K562 (cell line): ENCODE data around the gene ATCAY. TPM values are rescaled to one million over a fixed set of nuclear protein-coding genes. Genes with fewer than 3 reads are reported as not detected.

Experiments used
- ATAC-seq: fragments of 200-7000 bp; cut with Tn5 transposase; 3 replicates; pipeline ENCODE4 v1.9.1; 2020; ENCODE audit warnings: moderate library complexity
- BruUV-seq: library from RNA; stranded (reverse); fragments of 400-500 nt; replicated peaks from 2 replicates; lab custom pipeline; 2021; lab: Mats Ljungman, UMichigan
- CTCF ChIA-PET: fragments of 300-600 bp; formaldehyde crosslinking; extraction: SDS; loops from one replicate; lab custom pipeline; 2021; ENCODE audit warnings: low intra/inter-chr PET ratio; lab: Yijun Ruan, JAX
- POLR2A ChIA-PET: fragments of 300-600, 350-650 bp; sonication (Branson Sonifier 250); formaldehyde crosslinking; extraction: SDS; loops from one replicate; lab custom pipeline; 2021; ENCODE audit warnings: antibody characterized with exemption, inconsistent platforms; lab: Yijun Ruan, JAX
- DNase-seq, 4 experiments: peaks; one replicate each; pipeline versions ENCODE4 v3.0.0 to v3.0.0-alpha.2; 2011 to 2018; ENCODE audit warnings: low spot score in 3 of 4, mixed read lengths in 3 of 4; ENCODE audit errors: extremely low read depth in 1 of 4
- FAIRE-seq: peaks from 2 replicates; lab custom pipeline; 2011; peaks lifted over from hg19 to GRCh38; lab: Jason Lieb, UNC
- H2AFZ ChIP-seq: 2 replicates; pipeline ENCODE4 v1.6.0; 2011; ENCODE audit warnings: low read depth, low read length, control low read depth, inconsistent platforms
- H3K27ac ChIP-seq: fragments of 200-600 bp; 3 replicates; pipeline ENCODE4 v1.8.0; 2011; ENCODE audit warnings: low read depth, mild to moderate bottlenecking, control low read depth, inconsistent platforms, low read length, moderate library complexity, mixed read lengths; ENCODE audit errors: extremely low read depth
- H3K27me3 ChIP-seq, 2 experiments: fragments of 300-600 bp in 1 of 2; 2 replicates in 1 of 2; 3 replicates in 1 of 2; pipeline versions ENCODE4 v1.6.0 to v1.8.0; 2011; ENCODE audit warnings: inconsistent platforms in 2 of 2, low read length in 2 of 2, mild to moderate bottlenecking in 1 of 2, mixed read lengths in 1 of 2, moderate library complexity in 1 of 2; ENCODE audit not compliant: control insufficient read depth in 2 of 2, insufficient read depth in 2 of 2
- H3K36me3 ChIP-seq: fragments of 300-600 bp; 3 replicates; pipeline ENCODE4 v1.8.0; 2011; ENCODE audit warnings: mild to moderate bottlenecking, low read length, inconsistent platforms; ENCODE audit not compliant: control insufficient read depth, insufficient read depth
- H3K4me1 ChIP-seq, 2 experiments: fragments of 200-600 bp in 1 of 2; replicated peaks in 1 of 2; 2 replicates in 1 of 2; 3 replicates in 1 of 2; pipeline versions ENCODE4 v1.5.1 to v1.8.0; 2011; ENCODE audit warnings: inconsistent platforms in 2 of 2, low read length in 2 of 2, mild to moderate bottlenecking in 1 of 2, mixed read lengths in 1 of 2, moderate library complexity in 1 of 2; ENCODE audit not compliant: control insufficient read depth in 2 of 2, insufficient read depth in 2 of 2
- H3K4me2 ChIP-seq: 2 replicates; pipeline ENCODE4 v1.6.1; 2011; ENCODE audit warnings: low read length, control low read depth, inconsistent platforms, mixed read lengths; ENCODE audit not compliant: insufficient read depth
- H3K4me3 ChIP-seq: fragments of 200-600 bp; sonication (generic), shearing (Covaris generic); 2 replicates; pipeline ENCODE4 v1.5.1; 2016; ENCODE audit warnings: control low read depth, inconsistent platforms
- H3K79me2 ChIP-seq: fragments of 200-600 bp; 3 replicates; pipeline ENCODE4 v1.8.0; 2011; ENCODE audit warnings: low read length, inconsistent platforms; ENCODE audit not compliant: control insufficient read depth, insufficient read depth
- H3K9ac ChIP-seq, 2 experiments: 2 replicates each; pipeline versions ENCODE4 v1.6.0 to v1.6.1; 2011; ENCODE audit warnings: low read depth in 2 of 2, low read length in 2 of 2, control low read depth in 1 of 2, inconsistent platforms in 1 of 2, mild to moderate bottlenecking in 1 of 2, mixed read lengths in 1 of 2; ENCODE audit not compliant: insufficient read depth in 1 of 2
- H3K9me1 ChIP-seq: one replicate; pipeline ENCODE4 v1.6.0; 2011; ENCODE audit warnings: inconsistent platforms, mild to moderate bottlenecking, low read length, moderate library complexity; ENCODE audit not compliant: control insufficient read depth, insufficient read depth
- H3K9me3 ChIP-seq: replicated peaks from 2 replicates; pipeline ENCODE4 v1.5.1; 2011; ENCODE audit warnings: low read depth, low read length, inconsistent platforms; ENCODE audit not compliant: control insufficient read depth, insufficient read depth
- H4K20me1 ChIP-seq: replicated peaks from 2 replicates; pipeline ENCODE4 v1.6.1; 2011; ENCODE audit warnings: low read length, inconsistent platforms, mixed read lengths; ENCODE audit not compliant: control insufficient read depth, insufficient read depth
- BDP1 ChIP-seq: IDR thresholded peaks from 3 replicates; pipeline ENCODE4 v1.6.1; 2011; ENCODE audit not compliant: insufficient read length, insufficient read depth
- HCFC1 ChIP-seq: IDR thresholded peaks from 2 replicates; pipeline ENCODE4 v1.6.1; 2012; ENCODE audit warnings: low read depth, low read length, improper control_type of control experiment
- RBM17 ChIP-seq: fragments of 200-400 bp; formaldehyde crosslinking; IDR thresholded peaks from 2 replicates; pipeline ENCODE4 v1.6.1; 2017; ENCODE audit warnings: low read depth, mild to moderate bottlenecking, low read length, borderline replicate concordance
- ZC3H8 ChIP-seq: fragments of 450-650 bp; IDR thresholded peaks from 2 replicates; pipeline ENCODE4 v1.6.1; 2017
- ZNF12 ChIP-seq: sonication (generic); formaldehyde crosslinking; IDR thresholded peaks from 2 replicates; pipeline ENCODE4 v1.4.0; 2020; ENCODE audit warnings: mild to moderate bottlenecking, missing genetic modification reagents
- ZNF184 ChIP-seq: sonication (generic); formaldehyde crosslinking; IDR thresholded peaks from 2 replicates; pipeline ENCODE4 v1.5.0; 2020; ENCODE audit warnings: missing genetic modification reagents
- WGBS: fragments of 100-300 bp; shearing (Covaris generic); methylation state at CpG from one replicate; pipeline ENCODE4 v1.1.6; 2016; ENCODE audit warnings: low coverage, mixed read lengths; ENCODE audit not compliant: insufficient coverage; ENCODE audit errors: missing lambda C conversion rate; 5-methylcytosine and 5-hydroxymethylcytosine counted together
- in situ Hi-C: fragments of 300-500 bp; cut with MboI; formaldehyde crosslinking; loops from 4 replicates; pipeline ENCODE4 v1.15.0; 2018; ENCODE audit warnings: inconsistent platforms, mixed read lengths
- intact Hi-C: fragments of 100-400 bp; cut with micrococcal nuclease; formaldehyde crosslinking; loops from 2 replicates; pipeline ENCODE4 v1.14.2; 2022
- polyA plus RNA-seq, 8 experiments: library from polyadenylated mRNA; depleted of rRNA in 4 of 8; stranded (reverse) in 5 of 8; unstranded in 3 of 8; fragments of >200 nt; fragmentation: Nextera tagmentation in 2 of 8; fragmentation: Illumina TruSeq in 1 of 8; extraction: Ambion mirVana in 2 of 8; extraction: Trizol in 1 of 8; gene quantifications; 2 replicates each; pipeline versions ENCODE4 v1.2.1 to v1.2.3, GENCODE V29; 2011 to 2014; ENCODE audit warnings: inconsistent platforms in 1 of 8, missing spikeins in 1 of 8
- total RNA-seq, 7 experiments: library from RNA; depleted of rRNA in 6 of 7; stranded (reverse); fragments of >200 nt in 6 of 7; fragmentation: Illumina TruSeq in 2 of 7; extraction: Trizol in 2 of 7; gene quantifications; 2 replicates each; pipeline versions ENCODE4 v1.2.1 to v1.2.3, GENCODE V29; 2011 to 2021; ENCODE audit warnings: low replicate concordance in 1 of 7
- TF ChIP-seq, protein P1 (sequence below): sonication (generic); formaldehyde crosslinking; IDR thresholded peaks from 2 replicates; pipeline ENCODE4 v1.8.0; 2023; ENCODE audit warnings: mild to moderate bottlenecking, missing genetic modification reagents
- TF ChIP-seq, protein P2 (sequence below): fragments of 450-650 bp; formaldehyde crosslinking; IDR thresholded peaks from 2 replicates; pipeline ENCODE4 v1.4.0; 2020; ENCODE audit warnings: mild to moderate bottlenecking

The ATCAY gene
- total and polyA plus RNA-seq, 9 of the 15 experiments (the other 6 are each of a cell fraction or from before 2014, with no cell fraction given), result not detected

DNA sequence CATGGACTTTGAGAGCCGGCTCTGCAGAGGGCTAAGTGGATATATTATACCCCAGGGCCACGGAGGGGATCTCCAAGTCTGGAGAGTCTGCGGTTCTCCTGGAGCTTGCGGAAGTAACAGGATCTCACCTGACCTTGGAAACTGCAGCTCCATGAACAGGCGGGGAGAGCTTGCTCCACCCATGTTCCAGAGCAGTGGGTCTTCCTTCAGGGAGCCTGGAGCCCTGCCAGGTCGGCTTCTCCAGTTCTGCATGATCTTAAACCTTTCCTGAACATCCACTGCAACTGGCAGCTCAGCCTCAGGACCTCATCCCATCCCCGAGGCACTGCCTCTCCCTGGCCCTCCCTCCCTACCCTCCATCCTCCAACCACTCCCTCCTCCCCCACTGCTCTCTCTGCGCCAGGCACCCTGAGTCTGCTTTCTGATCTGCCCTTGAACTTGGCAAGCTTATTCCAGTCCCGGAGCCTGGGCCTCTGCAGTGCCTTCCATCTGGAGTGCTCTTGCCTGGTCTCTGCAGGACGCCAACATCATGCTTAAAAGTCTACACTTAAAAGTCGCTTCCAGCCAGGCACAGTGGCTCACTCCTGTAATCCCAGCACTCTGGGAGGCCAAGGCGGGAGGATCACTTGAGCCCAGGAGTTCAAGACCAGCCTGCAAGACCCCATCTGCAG is 13.2 kb downstream of the ATCAY start:
- H3K36me3 ChIP-seq, result no peaks in the 10 kb centered on the region
- no peak overlapping the region for H3K9ac ChIP-seq
- H3K4me2 ChIP-seq, result no peak overlapping the region
- no peak for FAIRE-seq
- 12% methylated on average over 12 of the region's 12 CpGs for WGBS
- in situ Hi-C loops, result no loop called here
- no peaks in the 10 kb centered on the region for H4K20me1 ChIP-seq
- ChIA-PET POLR2A (interaction anchor here (0.9 to 1.2 kb wide), 3 partner anchors 13 to 31 kb away, joined by 3 to 4 read pairs (median 3); partner anchors contain the start of gene ATCAY), CTCF (no interaction called here)
- no peak overlapping the region for H3K4me3 ChIP-seq
- H3K79me2 ChIP-seq, result no peaks in the 10 kb centered on the region
- TF ChIP-seq RBM17 (no peak), ZNF12 (CRISPR knock-in tag) (no peak), ZNF184 (CRISPR knock-in tag) (no peak), HCFC1 (no peak), BDP1 (no peak), ZC3H8 (no peak)
- TF ChIP-seq, protein P1, sequence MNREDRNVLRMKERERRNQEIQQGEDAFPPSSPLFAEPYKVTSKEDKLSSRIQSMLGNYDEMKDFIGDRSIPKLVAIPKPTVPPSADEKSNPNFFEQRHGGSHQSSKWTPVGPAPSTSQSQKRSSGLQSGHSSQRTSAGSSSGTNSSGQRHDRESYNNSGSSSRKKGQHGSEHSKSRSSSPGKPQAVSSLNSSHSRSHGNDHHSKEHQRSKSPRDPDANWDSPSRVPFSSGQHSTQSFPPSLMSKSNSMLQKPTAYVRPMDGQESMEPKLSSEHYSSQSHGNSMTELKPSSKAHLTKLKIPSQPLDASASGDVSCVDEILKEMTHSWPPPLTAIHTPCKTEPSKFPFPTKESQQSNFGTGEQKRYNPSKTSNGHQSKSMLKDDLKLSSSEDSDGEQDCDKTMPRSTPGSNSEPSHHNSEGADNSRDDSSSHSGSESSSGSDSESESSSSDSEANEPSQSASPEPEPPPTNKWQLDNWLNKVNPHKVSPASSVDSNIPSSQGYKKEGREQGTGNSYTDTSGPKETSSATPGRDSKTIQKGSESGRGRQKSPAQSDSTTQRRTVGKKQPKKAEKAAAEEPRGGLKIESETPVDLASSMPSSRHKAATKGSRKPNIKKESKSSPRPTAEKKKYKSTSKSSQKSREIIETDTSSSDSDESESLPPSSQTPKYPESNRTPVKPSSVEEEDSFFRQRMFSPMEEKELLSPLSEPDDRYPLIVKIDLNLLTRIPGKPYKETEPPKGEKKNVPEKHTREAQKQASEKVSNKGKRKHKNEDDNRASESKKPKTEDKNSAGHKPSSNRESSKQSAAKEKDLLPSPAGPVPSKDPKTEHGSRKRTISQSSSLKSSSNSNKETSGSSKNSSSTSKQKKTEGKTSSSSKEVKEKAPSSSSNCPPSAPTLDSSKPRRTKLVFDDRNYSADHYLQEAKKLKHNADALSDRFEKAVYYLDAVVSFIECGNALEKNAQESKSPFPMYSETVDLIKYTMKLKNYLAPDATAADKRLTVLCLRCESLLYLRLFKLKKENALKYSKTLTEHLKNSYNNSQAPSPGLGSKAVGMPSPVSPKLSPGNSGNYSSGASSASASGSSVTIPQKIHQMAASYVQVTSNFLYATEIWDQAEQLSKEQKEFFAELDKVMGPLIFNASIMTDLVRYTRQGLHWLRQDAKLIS (CRISPR knock-in tag), result no peak
- TF ChIP-seq, protein P2, sequence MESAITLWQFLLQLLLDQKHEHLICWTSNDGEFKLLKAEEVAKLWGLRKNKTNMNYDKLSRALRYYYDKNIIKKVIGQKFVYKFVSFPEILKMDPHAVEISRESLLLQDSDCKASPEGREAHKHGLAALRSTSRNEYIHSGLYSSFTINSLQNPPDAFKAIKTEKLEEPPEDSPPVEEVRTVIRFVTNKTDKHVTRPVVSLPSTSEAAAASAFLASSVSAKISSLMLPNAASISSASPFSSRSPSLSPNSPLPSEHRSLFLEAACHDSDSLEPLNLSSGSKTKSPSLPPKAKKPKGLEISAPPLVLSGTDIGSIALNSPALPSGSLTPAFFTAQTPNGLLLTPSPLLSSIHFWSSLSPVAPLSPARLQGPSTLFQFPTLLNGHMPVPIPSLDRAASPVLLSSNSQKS (CRISPR knock-in tag), result no peak
- no peak overlapping the region for H2AFZ ChIP-seq
- intact Hi-C loops, result no loop called here
- no peaks in the 10 kb centered on the region; the same call in none of the 2 replicates for H3K9me3 ChIP-seq
- H3K27me3 ChIP-seq, result peaks cover 6 to 42% of the 10 kb centered on the region in 2 experiments; a peak in 3 of 5 replicates
- no TSS peak for BruUV-seq
- H3K27ac ChIP-seq, result no peak overlapping the region
- no peak for ATAC-seq
- peaks cover 0 to 4% of the 10 kb centered on the region in 2 experiments; a peak in 1 of 5 replicates for H3K4me1 ChIP-seq
- no peaks in the 10 kb centered on the region for H3K9me1 ChIP-seq
- peak in 1 of 4 experiments; percentile 5 for DNase-seq
